HCT116 (cell line): Measurements from ENCODE around the gene RBPJ. TPM values are rescaled to one million over a fixed set of nuclear protein-coding genes. Genes with fewer than 3 reads are reported as not detected.

Experiments
- ATAC-seq: fragments of 200-7000 bp; cut with Tn5 transposase; 2 replicates; pipeline ENCODE4 v1.9.1; 2020; ENCODE audit warnings: mild to moderate bottlenecking, moderate library complexity
- BruUV-seq: library from RNA; stranded (reverse); fragments of 400-500 nt; replicated peaks from 2 replicates; lab custom pipeline; 2021; lab: Mats Ljungman, UMichigan
- CTCF ChIA-PET: fragments of 300-600 bp; sonication (Branson Sonifier 250); formaldehyde crosslinking; loops from one replicate; lab custom pipeline; 2021; ENCODE audit warnings: antibody characterized with exemption; lab: Charles Lee
- POLR2A ChIA-PET: fragments of 300-600, 350-600 bp; sonication (Branson Sonifier 250); formaldehyde crosslinking; loops from one replicate; lab custom pipeline; 2021; ENCODE audit warnings: antibody characterized with exemption; lab: Charles Lee
- RAD21 ChIA-PET, 2 experiments: fragments of 300-600 bp; sonication (Branson Sonifier 250); formaldehyde crosslinking; loops; one replicate each; lab custom pipeline; 2023; ENCODE audit warnings: low total read pairs in 2 of 2; ENCODE audit not compliant: uncharacterized antibody in 2 of 2, unreplicated experiment in 2 of 2, low non-redundant PET in 1 of 2; lab: Charles Lee
- DNase-seq: peaks from one replicate; pipeline ENCODE4 v3.0.0-alpha.2; 2010; ENCODE audit warnings: low read depth, low spot score
- H2AFZ ChIP-seq: fragments of 200-600 bp; shearing (Covaris generic), sonication (generic); 2 replicates; pipeline ENCODE4 v1.6.1; 2017; ENCODE audit warnings: low read depth, mixed run types, mixed read lengths, antibody characterized with exemption, low read length; ENCODE audit not compliant: poor library complexity, severe bottlenecking
- H3K27ac ChIP-seq: 2 replicates; pipeline ENCODE4 v1.5.1; 2012; ENCODE audit warnings: low read depth, low read length
- H3K27me3 ChIP-seq: fragments of 200-600 bp; sonication (generic); 2 replicates; pipeline ENCODE4 v1.6.1; 2016; ENCODE audit warnings: mixed run types, low read length, mixed read lengths; ENCODE audit not compliant: insufficient read depth
- H3K36me3 ChIP-seq, 2 experiments: fragments of 200-500 bp in 1 of 2; fragments of 200-600 bp in 1 of 2; sonication (Bioruptor generic) in 1 of 2; sonication (generic) in 1 of 2; 2 replicates each; pipeline versions ENCODE4 v1.5.1 to v1.6.1; 2014 to 2016; ENCODE audit warnings: low read length in 2 of 2, inconsistent platforms in 1 of 2, mixed read lengths in 1 of 2, mixed run types in 1 of 2; ENCODE audit not compliant: insufficient read depth in 2 of 2, control insufficient read depth in 1 of 2
- H3K4me1 ChIP-seq, 2 experiments: fragments of 200-600 bp in 1 of 2; sonication (generic) in 1 of 2; 2 replicates each; pipeline versions ENCODE4 v1.5.1 to v1.6.1; 2012 to 2017; ENCODE audit warnings: low read length in 2 of 2, inconsistent platforms in 1 of 2, mild to moderate bottlenecking in 1 of 2, mixed read lengths in 1 of 2, mixed run types in 1 of 2, moderate library complexity in 1 of 2; ENCODE audit not compliant: insufficient read depth in 2 of 2, control insufficient read depth in 1 of 2
- H3K4me2 ChIP-seq: fragments of 200-600 bp; sonication (generic); 2 replicates; pipeline ENCODE4 v1.6.1; 2017; ENCODE audit warnings: mixed run types, low read length, mixed read lengths
- H3K4me3 ChIP-seq, 2 experiments: fragments of 200-600 bp in 1 of 2; sonication (generic) in 1 of 2; replicated peaks in 1 of 2; 2 replicates each; pipeline ENCODE4 v1.5.1; 2011 to 2016; ENCODE audit warnings: low read length in 2 of 2, control low read depth in 1 of 2, low read depth in 1 of 2, mild to moderate bottlenecking in 1 of 2, mixed read lengths in 1 of 2, mixed run types in 1 of 2
- H3K79me2 ChIP-seq: fragments of 200-600 bp; sonication (generic); 2 replicates; pipeline ENCODE4 v1.6.1; 2017; ENCODE audit warnings: mild to moderate bottlenecking, mixed run types, low read length, moderate library complexity, mixed read lengths; ENCODE audit not compliant: insufficient read depth
- H3K9ac ChIP-seq: fragments of 200-600 bp; sonication (generic); 2 replicates; pipeline ENCODE4 v1.6.1; 2016; ENCODE audit warnings: low read length, mixed read lengths
- H3K9me2 ChIP-seq: fragments of 200-600 bp; sonication (generic), shearing (Covaris generic); 2 replicates; pipeline ENCODE4 v1.6.1; 2017; ENCODE audit warnings: mixed run types, mild to moderate bottlenecking, moderate library complexity; ENCODE audit not compliant: insufficient read depth
- H3K9me3 ChIP-seq, 2 experiments: fragments of 200-500 bp in 1 of 2; fragments of 200-600 bp in 1 of 2; sonication (Bioruptor generic) in 1 of 2; sonication (generic) in 1 of 2; 2 replicates each; pipeline ENCODE4 v1.6.1; 2014 to 2017; ENCODE audit warnings: low read length in 2 of 2, mixed read lengths in 2 of 2, inconsistent platforms in 1 of 2, low read depth in 1 of 2, mild to moderate bottlenecking in 1 of 2, mixed run types in 1 of 2, moderate library complexity in 1 of 2; ENCODE audit not compliant: control insufficient read depth in 1 of 2, insufficient read depth in 1 of 2
- H4K20me1 ChIP-seq: fragments of 200-600 bp; sonication (generic), shearing (Covaris generic); 2 replicates; pipeline ENCODE4 v1.6.1; 2017; ENCODE audit warnings: mixed run types, mild to moderate bottlenecking, moderate library complexity; ENCODE audit not compliant: insufficient read depth
- ATF3 ChIP-seq: IDR thresholded peaks from 2 replicates; pipeline ENCODE4 v1.6.1; 2012
- CTCF ChIP-seq, 3 experiments: fragments of 200-600 bp in 1 of 3; sonication (generic) in 1 of 3; IDR thresholded peaks in 2 of 3; conservative IDR thresholded peaks in 1 of 3; 2 replicates each; pipeline ENCODE4 v1.5.1; 2012 to 2017; ENCODE audit warnings: low read depth in 2 of 3, low read length in 2 of 3, antibody characterized with exemption in 1 of 3, borderline replicate concordance in 1 of 3, control low read depth in 1 of 3, mild to moderate bottlenecking in 1 of 3, mixed read lengths in 1 of 3, mixed run types in 1 of 3, moderate library complexity in 1 of 3; ENCODE audit not compliant: insufficient read depth in 1 of 3
- EGR1 ChIP-seq: IDR thresholded peaks from 2 replicates; pipeline ENCODE4 v1.6.1; 2012; ENCODE audit warnings: low read depth
- ELF1 ChIP-seq: IDR thresholded peaks from 2 replicates; pipeline ENCODE4 v1.6.1; 2012; ENCODE audit warnings: low read depth, borderline replicate concordance
- EZH2 ChIP-seq: fragments of 200-600 bp; sonication (generic); IDR thresholded peaks from 2 replicates; pipeline ENCODE4 v1.6.1; 2017; ENCODE audit warnings: antibody characterized with exemption, mixed run types
- EZH2phosphoT487 ChIP-seq: fragments of 200-600 bp; IDR thresholded peaks from 2 replicates; pipeline ENCODE4 v1.6.1; 2018; ENCODE audit warnings: antibody characterized with exemption, borderline replicate concordance
- FOSL1 ChIP-seq: IDR thresholded peaks from 2 replicates; pipeline ENCODE4 v1.6.1; 2012; ENCODE audit warnings: low read depth
- JUND ChIP-seq: IDR thresholded peaks from 2 replicates; pipeline ENCODE4 v1.6.1; 2012
- MAX ChIP-seq: IDR thresholded peaks from 2 replicates; pipeline ENCODE4 v1.6.1; 2012
- POLR2AphosphoS5 ChIP-seq: IDR thresholded peaks from 2 replicates; pipeline ENCODE4 v1.6.1; 2011; ENCODE audit warnings: mild to moderate bottlenecking, low read depth, low read length, moderate library complexity
- RAD21 ChIP-seq: IDR thresholded peaks from 2 replicates; pipeline ENCODE4 v1.6.1; 2012; ENCODE audit warnings: low read depth, mild to moderate bottlenecking
- SIN3A ChIP-seq: IDR thresholded peaks from 2 replicates; pipeline ENCODE4 v1.6.1; 2012; ENCODE audit warnings: low read depth
- SRF ChIP-seq: IDR thresholded peaks from 2 replicates; pipeline ENCODE4 v1.6.1; 2012; ENCODE audit warnings: low read depth
- TCF7L2 ChIP-seq: IDR thresholded peaks from 2 replicates; pipeline ENCODE4 v1.7.0; 2011; ENCODE audit warnings: borderline replicate concordance, inconsistent platforms; ENCODE audit not compliant: insufficient read depth, insufficient read length; ENCODE audit errors: extremely low read depth
- ZFX ChIP-seq: fragments of 450-650 bp; IDR thresholded peaks from 2 replicates; pipeline ENCODE4 v1.6.1; 2017
- intact Hi-C: fragments of 100-400 bp; cut with micrococcal nuclease; formaldehyde crosslinking; loops from 2 replicates; pipeline ENCODE4 v1.10.0; 2022
- total RNA-seq: library from RNA; stranded (reverse); gene quantifications from one replicate; pipeline ENCODE4 v1.2.1, GENCODE V29; 2021; ENCODE audit not compliant: unreplicated experiment

The RBPJ gene
- total RNA-seq, 1 experiment from 2014 or later: 72.7 TPM

- POLR2A ChIA-PET: interaction anchor here (0.9 kb wide), 1 partner anchor 10 kb away, joined by 3 read pairs; no protein-coding TSS in a partner anchor
- H3K36me3 ChIP-seq: peaks cover 3 to 20% of the 10 kb centered on the region in 2 experiments; a peak in 3 of 4 replicates
- no peak overlapping the region for H3K9ac ChIP-seq
- RAD21 ChIA-PET: no interaction called here
- no peak overlapping the region for H3K4me3 ChIP-seq
- no peaks in the 10 kb centered on the region for H3K9me2 ChIP-seq
- peaks cover 4% of the 10 kb centered on the region; the same call in 1 of the 2 replicates for H3K79me2 ChIP-seq
- ATAC-seq (no peak), DNase-seq (no peak)
- no peaks in the 10 kb centered on the region for H3K27me3 ChIP-seq
- CTCF ChIA-PET: interaction anchor here (2.3 kb wide), 1 partner anchor 8 kb away, joined by 13 read pairs; no protein-coding TSS in a partner anchor
- no TSS peak for BruUV-seq
- H3K27ac ChIP-seq: no peak overlapping the region
- peaks cover 0 to 14% of the 10 kb centered on the region in 2 experiments; a peak in 1 of 4 replicates for H3K9me3 ChIP-seq
- no peaks in the 10 kb centered on the region for H4K20me1 ChIP-seq
- no peaks in the 10 kb centered on the region for H3K4me1 ChIP-seq
- TF ChIP-seq TCF7L2 (no peak), ATF3 (no peak), POLR2AphosphoS5 (no peak), JUND (no peak), ELF1 (no peak)
- TF ChIP-seq, all 23 proteins: peak for 0
- intact Hi-C loops: no loop called here
- Histone ChIP-seq H2AFZ (no peak overlapping the region), H3K4me2 (no peak overlapping the region)
These were observed 81.6 kb downstream of the RBPJ start for GRCh38 chr4:26402458-26402857.

GRCh38 chr4:26404743-26405206 lies 84.0 kb downstream of the RBPJ start:
- RAD21 ChIA-PET: no interaction called here
- no peak for TF ChIP-seq CTCF (IDR thresholded peaks at IDR 0.05 in 2 of 3, conservative IDR thresholded peaks at IDR 0.05 in 1 of 3; ENCODE audit: borderline replicate concordance in 1 of 3, insufficient read depth in 1 of 3, low read depth in 2 of 3, low read length in 2 of 3)
- no peak for TF ChIP-seq POLR2AphosphoS5
- no peak for TF ChIP-seq SRF
- no peak for TF ChIP-seq SIN3A
- no peak for TF ChIP-seq RAD21
- no peak for TF ChIP-seq EGR1
- TF ChIP-seq MAX: no peak
- no peak for TF ChIP-seq TCF7L2
- TF ChIP-seq EZH2phosphoT487: no peak
- TF ChIP-seq JUND: no peak
- TF ChIP-seq ZFX: no peak
- no peak for TF ChIP-seq ATF3
- TF ChIP-seq EZH2: no peak
- TF ChIP-seq FOSL1: no peak

More at GRCh38 chr4:26404743-26405206, 84.0 kb downstream of the RBPJ start:
- Histone ChIP-seq H3K9ac (no peak overlapping the region), H3K27ac (no peak overlapping the region), H3K79me2 (peaks cover 4% of the 10 kb centered on the region; the same call in 1 of the 2 replicates), H2AFZ (no peak overlapping the region), H3K4me1 (no peaks in the 10 kb centered on the region), H4K20me1 (no peaks in the 10 kb centered on the region), H3K27me3 (no peaks in the 10 kb centered on the region), H3K4me2 (no peak overlapping the region), H3K36me3 (peaks cover 3 to 22% of the 10 kb centered on the region in 2 experiments; a peak in 3 of 4 replicates), H3K4me3 (no peak overlapping the region), H3K9me2 (no peaks in the 10 kb centered on the region), H3K9me3 (peaks cover 0 to 14% of the 10 kb centered on the region in 2 experiments; a peak in 1 of 4 replicates)
- ATAC-seq (no peak), DNase-seq (no peak)
- intact Hi-C loops: loop anchor here (5.0 kb wide), 1 partner anchor 72 kb away; no protein-coding TSS in a partner anchor
- CTCF ChIA-PET: no interaction called here
- no TSS peak for BruUV-seq
- POLR2A ChIA-PET: no interaction called here
